ENCODE measurements around the gene IQSEC3.

- no peak for TF ChIP-seq POLR2A (IDR thresholded peaks at IDR 0.05; ENCODE audit: low read depth, low read length)
- TF ChIP-seq TAF1 (IDR thresholded peaks at IDR 0.05; ENCODE audit: borderline replicate concordance, low read depth, low read length) = no peak
Measured at GRCh38 chr12:130519-130918, 64.0 kb downstream of the IQSEC3 start.
